HEK293 (cell line): Measurements from ENCODE around the gene RAB36.

Experiments
- BCL6B ChIP-seq: fragments of 450-650 bp; formaldehyde crosslinking; IDR thresholded peaks from 2 replicates; pipeline ENCODE4 v1.5.1; 2017; ENCODE audit warnings: missing biosample characterization, missing genetic modification characterization
- EGR2 ChIP-seq: fragments of 450-650 bp; formaldehyde crosslinking; IDR thresholded peaks from 2 replicates; pipeline ENCODE4 v1.5.1; 2016; ENCODE audit warnings: low read depth, missing biosample characterization, missing genetic modification characterization
- HOXA7 ChIP-seq: sonication (generic); formaldehyde crosslinking; IDR thresholded peaks from 2 replicates; pipeline ENCODE4 v1.8.1; 2022; ENCODE audit warnings: missing genetic modification reagents, borderline replicate concordance
- KLF9 ChIP-seq: fragments of 450-650 bp; formaldehyde crosslinking; IDR thresholded peaks from 2 replicates; pipeline ENCODE4 v1.5.1; 2016; ENCODE audit warnings: missing biosample characterization, missing genetic modification characterization, low read depth
- PATZ1 ChIP-seq: fragments of 450-650 bp; formaldehyde crosslinking; IDR thresholded peaks from 2 replicates; pipeline ENCODE4 v1.5.1; 2016; ENCODE audit warnings: missing biosample characterization, missing genetic modification characterization
- SP2 ChIP-seq: fragments of 450-650 bp; formaldehyde crosslinking; IDR thresholded peaks from 2 replicates; pipeline ENCODE4 v1.5.1; 2016; ENCODE audit warnings: missing biosample characterization, missing genetic modification characterization
- ZBTB17 ChIP-seq: fragments of 450-650 bp; formaldehyde crosslinking; IDR thresholded peaks from 2 replicates; pipeline ENCODE4 v1.5.1; 2016; ENCODE audit warnings: missing biosample characterization, missing genetic modification characterization
- ZBTB6 ChIP-seq: fragments of 450-650 bp; formaldehyde crosslinking; IDR thresholded peaks from 2 replicates; pipeline ENCODE4 v1.5.1; 2017; ENCODE audit warnings: missing biosample characterization, missing genetic modification characterization
- ZFP37 ChIP-seq: fragments of 450-650 bp; formaldehyde crosslinking; IDR thresholded peaks from 2 replicates; pipeline ENCODE4 v1.5.1; 2016; ENCODE audit warnings: missing biosample characterization, missing genetic modification characterization
- ZFP41 ChIP-seq: fragments of 450-650 bp; formaldehyde crosslinking; IDR thresholded peaks from 2 replicates; pipeline ENCODE4 v1.5.1; 2016; ENCODE audit warnings: missing biosample characterization, missing genetic modification characterization, borderline replicate concordance
- ZFP69B ChIP-seq: fragments of 450-650 bp; formaldehyde crosslinking; IDR thresholded peaks from 2 replicates; pipeline ENCODE4 v1.5.1; 2016; ENCODE audit warnings: missing biosample characterization, missing genetic modification characterization
- ZNF18 ChIP-seq: fragments of 450-650 bp; formaldehyde crosslinking; IDR thresholded peaks from 2 replicates; pipeline ENCODE4 v1.5.1; 2016; ENCODE audit warnings: missing biosample characterization, missing genetic modification characterization
- ZNF19 ChIP-seq: fragments of 450-650 bp; formaldehyde crosslinking; IDR thresholded peaks from 2 replicates; pipeline ENCODE4; 2016; ENCODE audit warnings: missing biosample characterization, missing genetic modification characterization, low read depth
- ZNF202 ChIP-seq: fragments of 450-650 bp; formaldehyde crosslinking; IDR thresholded peaks from 2 replicates; pipeline ENCODE4 v1.5.1; 2016; ENCODE audit warnings: missing biosample characterization, missing genetic modification characterization, borderline replicate concordance
- ZNF26 ChIP-seq: fragments of 450-650 bp; formaldehyde crosslinking; IDR thresholded peaks from 2 replicates; pipeline ENCODE4 v1.5.1; 2016; ENCODE audit warnings: missing biosample characterization, missing genetic modification characterization
- ZNF350 ChIP-seq: fragments of 450-650 bp; formaldehyde crosslinking; IDR thresholded peaks from 2 replicates; pipeline ENCODE4 v1.5.0; 2017; ENCODE audit warnings: missing biosample characterization, mild to moderate bottlenecking, missing genetic modification characterization
- ZNF449 ChIP-seq: fragments of 450-650 bp; formaldehyde crosslinking; IDR thresholded peaks from 2 replicates; pipeline ENCODE4 v1.5.1; 2017; ENCODE audit warnings: missing biosample characterization, mild to moderate bottlenecking, missing genetic modification characterization, moderate library complexity
- ZNF48 ChIP-seq: fragments of 450-650 bp; formaldehyde crosslinking; IDR thresholded peaks from 2 replicates; pipeline ENCODE4 v1.5.1; 2016; ENCODE audit warnings: missing biosample characterization, missing genetic modification characterization
- ZNF488 ChIP-seq: fragments of 450-650 bp; formaldehyde crosslinking; IDR thresholded peaks from 2 replicates; pipeline ENCODE4 v1.5.1; 2016; ENCODE audit warnings: missing biosample characterization, missing genetic modification characterization
- ZNF501 ChIP-seq: fragments of 450-650 bp; formaldehyde crosslinking; IDR thresholded peaks from 2 replicates; pipeline ENCODE4 v1.5.1; 2016; ENCODE audit warnings: missing biosample characterization, missing genetic modification characterization
- ZNF521 ChIP-seq: fragments of 450-650 bp; formaldehyde crosslinking; IDR thresholded peaks from 2 replicates; pipeline ENCODE4 v1.5.1; 2017; ENCODE audit warnings: missing biosample characterization, mild to moderate bottlenecking, missing genetic modification characterization
- ZNF549 ChIP-seq: fragments of 450-650 bp; IDR thresholded peaks from 2 replicates; pipeline ENCODE4 v1.5.1; 2018; ENCODE audit warnings: missing biosample characterization, missing genetic modification characterization, mild to moderate bottlenecking, inconsistent platforms, moderate library complexity
- ZNF610 ChIP-seq: fragments of 450-650 bp; formaldehyde crosslinking; IDR thresholded peaks from 2 replicates; pipeline ENCODE4 v1.5.1; 2016; ENCODE audit warnings: missing biosample characterization, missing genetic modification characterization, borderline replicate concordance
- ZNF645 ChIP-seq: fragments of 450-650 bp; formaldehyde crosslinking; IDR thresholded peaks from 2 replicates; pipeline ENCODE4; 2016; ENCODE audit warnings: missing biosample characterization, missing genetic modification characterization
- ZNF776 ChIP-seq: fragments of 450-650 bp; formaldehyde crosslinking; IDR thresholded peaks from 2 replicates; pipeline ENCODE4 v1.5.0; 2017; ENCODE audit warnings: missing biosample characterization, missing genetic modification characterization, borderline replicate concordance
- ZNF837 ChIP-seq: fragments of 450-650 bp; formaldehyde crosslinking; IDR thresholded peaks from 2 replicates; pipeline ENCODE4 v1.5.1; 2016; ENCODE audit warnings: missing biosample characterization, missing genetic modification characterization
- ZSCAN4 ChIP-seq: fragments of 450-650 bp; formaldehyde crosslinking; IDR thresholded peaks from 2 replicates; pipeline ENCODE4 v1.5.1; 2017; ENCODE audit warnings: missing biosample characterization, missing genetic modification characterization

The RAB36 gene

GRCh38 chr22:23180301-23180892 lies 35.1 kb downstream of the RAB36 start, which contains the start of gene BCR (continued):
- TF ChIP-seq PATZ1 (peak; percentile 31; the same call in 1 of the 2 replicates), ZNF48 (tag by site-specific recombination) (no peak), ZBTB6 (tag by site-specific recombination) (peak; percentile 70), KLF9 (tag by site-specific recombination) (peak; percentile 35; the same call in 1 of the 2 replicates), ZNF488 (tag by site-specific recombination) (no peak), ZNF645 (no peak), ZNF26 (tag by site-specific recombination) (no peak), ZNF202 (tag by site-specific recombination) (no peak), ZNF549 (no peak), ZNF449 (no peak), ZSCAN4 (tag by site-specific recombination) (no peak), ZNF837 (tag by site-specific recombination) (no peak), ZNF776 (no peak), EGR2 (tag by site-specific recombination) (no peak), ZNF610 (tag by site-specific recombination) (no peak), SP2 (0 out of 2 replicates have a peak, but pooled peaks have one; percentile 15), ZNF501 (tag by site-specific recombination) (no peak), BCL6B (tag by site-specific recombination) (no peak), ZBTB17 (no peak), HOXA7 (CRISPR knock-in tag) (no peak), ZFP69B (peak; percentile 94), ZFP37 (tag by site-specific recombination) (no peak), ZNF19 (tag by site-specific recombination) (no peak), ZFP41 (tag by site-specific recombination) (no peak), ZNF521 (no peak), ZNF350 (tag by site-specific recombination) (no peak), ZNF18 (tag by site-specific recombination) (no peak)
